ENCODE results near the gene PDLIM7.
"Not testable (repeated sequence)": the region's sequence is repeated elsewhere in the genome, so short reads cannot be mapped to it uniquely, and the experiment has no call there.

Gene PDLIM7

GRCh38 chr5:177487144-177487543, 10.3 kb downstream of the PDLIM7 start:
- no peak for DNase-seq (ENCODE audit: low spot score)
- in situ Hi-C loops (cut with MboI; ENCODE audit: low sequenced_read_pairs, unreplicated experiment) = no loop called here
- no peak for TF ChIP-seq CTCF (IDR thresholded peaks at IDR 0.05; ENCODE audit: borderline replicate concordance, control extremely low read depth, extremely low read depth, insufficient read depth, missing control alignments)

GRCh38 chr5:177486256-177486655, 11.1 kb downstream of the PDLIM7 start:
- TF ChIP-seq CTCF (IDR thresholded peaks at IDR 0.05; ENCODE audit: borderline replicate concordance, control extremely low read depth, extremely low read depth, insufficient read depth, missing control alignments) = no peak
- in situ Hi-C loops (cut with MboI; ENCODE audit: low sequenced_read_pairs, unreplicated experiment) = no loop called here
- no peak for DNase-seq (ENCODE audit: low spot score)

GRCh38 chr5:177485753-177486152, 11.7 kb downstream of the PDLIM7 start:
- in situ Hi-C loops (cut with MboI; ENCODE audit: low sequenced_read_pairs, unreplicated experiment); DNase-seq (ENCODE audit: low spot score): not testable (repeated sequence)

GRCh38 chr5:177484902-177485549, 12.4 kb downstream of the PDLIM7 start:
- no peak for DNase-seq (ENCODE audit: low spot score)
- in situ Hi-C loops (cut with MboI; ENCODE audit: low sequenced_read_pairs, unreplicated experiment) = no loop called here
- TF ChIP-seq CTCF (IDR thresholded peaks at IDR 0.05; ENCODE audit: borderline replicate concordance, control extremely low read depth, extremely low read depth, insufficient read depth, missing control alignments) = no peak

- no peak for DNase-seq (ENCODE audit: low spot score)
- TF ChIP-seq CTCF (IDR thresholded peaks at IDR 0.05; ENCODE audit: borderline replicate concordance, control extremely low read depth, extremely low read depth, insufficient read depth, missing control alignments) = no peak
Measured at GRCh38 chr5:177483994-177484901, 13.2 kb downstream of the PDLIM7 start.

GRCh38 chr5:177483042-177483441, 14.4 kb downstream of the PDLIM7 start:
- in situ Hi-C loops (cut with MboI; ENCODE audit: low sequenced_read_pairs, unreplicated experiment) = no loop called here
- TF ChIP-seq CTCF (IDR thresholded peaks at IDR 0.05; ENCODE audit: borderline replicate concordance, control extremely low read depth, extremely low read depth, insufficient read depth, missing control alignments) = no peak
- DNase-seq (ENCODE audit: low spot score) = no peak

More at GRCh38 chr5:177483994-177484901, 13.2 kb downstream of the PDLIM7 start:
- in situ Hi-C loops (cut with MboI; ENCODE audit: low sequenced_read_pairs, unreplicated experiment) = no loop called here

GRCh38 chr5:177482359-177482795, 15.0 kb downstream of the PDLIM7 start:
- in situ Hi-C loops (cut with MboI; ENCODE audit: low sequenced_read_pairs, unreplicated experiment) = no loop called here
- no peak for TF ChIP-seq CTCF (IDR thresholded peaks at IDR 0.05; ENCODE audit: borderline replicate concordance, control extremely low read depth, extremely low read depth, insufficient read depth, missing control alignments)
- no peak for DNase-seq (ENCODE audit: low spot score)

Measured in GM13976 (cell line).